B cell (primary cell): ENCODE data around the gene TMC7. TPM values are rescaled to one million over a fixed set of nuclear protein-coding genes. Genes with fewer than 3 reads are reported as not detected.

ENCODE experiments used
- polyA plus RNA-seq: library from polyadenylated mRNA; depleted of rRNA; stranded (reverse); fragments of >200 nt; gene quantifications from 2 replicates; pipeline ENCODE4 v1.2.3, GENCODE V29; 2012
- small RNA-seq: library from RNA; depleted of rRNA; stranded (forward); fragments of <200 nt; gene quantifications from one replicate; pipeline ENCODE3, GENCODE V24; 2012; ENCODE audit warnings: low replicate concordance, low read depth; ENCODE audit not compliant: insufficient read length
- total RNA-seq, 2 donors: library from RNA; stranded (reverse); fragments of 120-200 nt in 1 of 2; gene quantifications; 1 replicate in 1 of 2; 2 replicates in 1 of 2; pipeline versions ENCODE4 v1.2.3 to v1.2.4, GENCODE V29; 2013 to 2022

The TMC7 gene
- total and polyA plus RNA-seq, 2 donors (not counting 1 experiment from before 2014, with no cell fraction given): not detected

Small RNAs within 50 kb of the gene (small RNA-seq; reads per million reads assigned to genes)
- not detected for gene RNU6-1340P

Other genes with a start within 250 kb of the TMC7 start
- 2,146 and 2,321 TPM in 2 replicates for gene RPS15A, start 193.6 kb upstream of the TMC7 start, total RNA-seq
- 4,835 and 5,957 TPM in 2 replicates for gene RPS15A, start 193.6 kb upstream of the TMC7 start, polyA plus RNA-seq
- 106 and 109 TPM in 2 replicates for gene ARL6IP1, start 182.4 kb upstream of the TMC7 start, total RNA-seq
- 52.0 and 144 TPM in 2 replicates for gene ARL6IP1, start 182.4 kb upstream of the TMC7 start, polyA plus RNA-seq
- gene SMG1, start 57.5 kb upstream of the TMC7 start, total RNA-seq: 256 and 271 TPM in 2 replicates
- 23.2 and 33.9 TPM in 2 replicates for gene SMG1, start 57.5 kb upstream of the TMC7 start, polyA plus RNA-seq
- 19.4 and 19.5 TPM in 2 replicates for gene COQ7, start 83.7 kb downstream of the TMC7 start, total RNA-seq
- 8.1 and 8.6 TPM in 2 replicates for gene COQ7, start 83.7 kb downstream of the TMC7 start, polyA plus RNA-seq
- gene ITPRIPL2, start 130.0 kb downstream of the TMC7 start, total RNA-seq: 14.6 and 15.4 TPM in 2 replicates
- gene ITPRIPL2, start 130.0 kb downstream of the TMC7 start, polyA plus RNA-seq: 0.40 and 1.1 TPM in 2 replicates
- 25.1 and 27.7 TPM in 2 replicates for gene SYT17, start 184.3 kb downstream of the TMC7 start, total RNA-seq
- 19.8 and 24.9 TPM in 2 replicates for gene SYT17, start 184.3 kb downstream of the TMC7 start, polyA plus RNA-seq